Progenitor cell of endocrine pancreas (in vitro differentiated cells): ENCODE data around the gene FLRT3. TPM values are rescaled to one million over a fixed set of nuclear protein-coding genes. Genes with fewer than 3 reads are reported as not detected.

Experiments
- DNase-seq: peaks from one replicate; pipeline ENCODE4 v3.0.0; 2021; ENCODE audit warnings: low spot score; ENCODE audit not compliant: unreplicated experiment
- H3K27ac Mint-ChIP-seq: 2 replicates; pipeline ENCODE4 v1.8.0; 2021; ENCODE audit warnings: mild to moderate bottlenecking, moderate library complexity, mixed read lengths
- H3K27me3 Mint-ChIP-seq: 2 replicates; pipeline ENCODE4 v1.8.0; 2021; ENCODE audit warnings: mixed read lengths
- H3K36me3 Mint-ChIP-seq: 2 replicates; pipeline ENCODE4 v1.8.0; 2022; ENCODE audit warnings: mixed read lengths; ENCODE audit not compliant: insufficient read depth
- H3K4me1 Mint-ChIP-seq: 2 replicates; pipeline ENCODE4 v1.8.0; 2021; ENCODE audit warnings: low read depth, mixed read lengths
- H3K4me3 Mint-ChIP-seq: 2 replicates; pipeline ENCODE4 v1.8.0; 2021; ENCODE audit warnings: low read depth, mild to moderate bottlenecking, moderate library complexity, mixed read lengths
- H3K9me3 Mint-ChIP-seq: 2 replicates; pipeline ENCODE4 v1.8.0; 2021; ENCODE audit warnings: low read depth, mixed read lengths
- CTCF ChIP-seq: fragments of 200-600 bp; sonication (generic); IDR thresholded peaks from one replicate; pipeline ENCODE4 v1.5.0; 2021; ENCODE audit warnings: antibody characterized with exemption, mild to moderate bottlenecking; ENCODE audit not compliant: unreplicated experiment
- total RNA-seq: library from RNA; stranded (reverse); gene quantifications from 2 replicates; pipeline ENCODE4 v1.2.1, GENCODE V29; 2021

Gene FLRT3
- total RNA-seq, 1 donor from 2014 or later = 62.4 TPM

GRCh38 chr20:14355791-14356190 is 18.4 kb upstream of the FLRT3 start:
- TF ChIP-seq CTCF = no peak
- no peaks in the 10 kb centered on the region for H3K27me3 Mint-ChIP-seq
- H3K27ac Mint-ChIP-seq = no peak overlapping the region
- H3K4me1 Mint-ChIP-seq = no peaks in the 10 kb centered on the region
- peaks cover 13% of the 10 kb centered on the region for H3K9me3 Mint-ChIP-seq
- no peak for DNase-seq
- H3K36me3 Mint-ChIP-seq = no peaks in the 10 kb centered on the region
- H3K4me3 Mint-ChIP-seq = no peak overlapping the region

- Mint-ChIP-seq H3K27ac (peak overlapping the region; percentile 54), H3K36me3 (no peaks in the 10 kb centered on the region), H3K9me3 (peaks cover 4% of the 10 kb centered on the region), H3K27me3 (peaks cover 6% of the 10 kb centered on the region), H3K4me1 (peaks cover 26% of the 10 kb centered on the region), H3K4me3 (no peak overlapping the region)
- TF ChIP-seq CTCF = no peak
- DNase-seq = no peak
Measured at GRCh38 chr20:14344746-14345145, 7.3 kb upstream of the FLRT3 start.

- Mint-ChIP-seq H3K9me3 (peaks cover 4% of the 10 kb centered on the region), H3K4me3 (no peak overlapping the region), H3K27me3 (peaks cover 6% of the 10 kb centered on the region), H3K36me3 (no peaks in the 10 kb centered on the region), H3K27ac (no peak overlapping the region), H3K4me1 (peaks cover 36% of the 10 kb centered on the region)
- no peak for TF ChIP-seq CTCF
- DNase-seq = no peak
Measured at GRCh38 chr20:14343491-14344065, 6.2 kb upstream of the FLRT3 start.

GRCh38 chr20:14342918-14343317 is 5.5 kb upstream of the FLRT3 start:
- no peak for TF ChIP-seq CTCF
- Mint-ChIP-seq H3K4me3 (no peak overlapping the region), H3K9me3 (peaks cover 4% of the 10 kb centered on the region), H3K4me1 (peaks cover 37% of the 10 kb centered on the region), H3K36me3 (no peaks in the 10 kb centered on the region), H3K27me3 (peaks cover 6% of the 10 kb centered on the region), H3K27ac (no peak overlapping the region)
- DNase-seq = no peak

- TF ChIP-seq CTCF = no peak
- peaks cover 39% of the 10 kb centered on the region for H3K4me1 Mint-ChIP-seq
- no peak overlapping the region for H3K27ac Mint-ChIP-seq
- no peak for DNase-seq
- H3K9me3 Mint-ChIP-seq = peaks cover 4% of the 10 kb centered on the region
- peaks cover 6% of the 10 kb centered on the region for H3K27me3 Mint-ChIP-seq
- H3K4me3 Mint-ChIP-seq = no peak overlapping the region
- no peaks in the 10 kb centered on the region for H3K36me3 Mint-ChIP-seq
Measured at GRCh38 chr20:14341801-14342200, 4.4 kb upstream of the FLRT3 start.
